PC-9 (cell line): ENCODE data around the gene CD4. TPM values are rescaled to one million over a fixed set of nuclear protein-coding genes. Genes with fewer than 3 reads are reported as not detected.

Experiments
- BruUV-seq: library from RNA; stranded (reverse); fragments of 400-500 nt; replicated peaks from 2 replicates; lab custom pipeline; 2021; lab: Mats Ljungman, UMichigan
- CTCF ChIA-PET: fragments of 300-600 bp; sonication (Branson Sonifier 250); formaldehyde crosslinking; loops from one replicate; lab custom pipeline; 2022; ENCODE audit warnings: antibody characterized with exemption; lab: Charles Lee
- POLR2A ChIA-PET: fragments of 300-600 bp; sonication (Branson Sonifier 250); formaldehyde crosslinking; loops from one replicate; lab custom pipeline; 2022; ENCODE audit warnings: antibody characterized with exemption; ENCODE audit not compliant: unreplicated experiment; lab: Charles Lee
- DNase-seq, 2 experiments: peaks; one replicate each; pipeline versions ENCODE4 v3.0.0 to v3.0.0-alpha.2; 2015 to 2022; ENCODE audit warnings: mixed read lengths in 1 of 2
- H2AFZ ChIP-seq: fragments of 200-600 bp; sonication (generic); 2 replicates; pipeline ENCODE4 v1.8.1; 2017; ENCODE audit warnings: antibody characterized with exemption
- H3F3A ChIP-seq: fragments of 200-600 bp; sonication (generic); 2 replicates; pipeline ENCODE4 v1.8.1; 2017; ENCODE audit warnings: antibody characterized with exemption, mild to moderate bottlenecking, low read depth; ENCODE audit not compliant: insufficient read depth
- H3K27ac ChIP-seq: fragments of 200-600 bp; sonication (generic); 2 replicates; pipeline ENCODE4 v1.6.1; 2016; ENCODE audit warnings: mixed run types
- H3K27me3 ChIP-seq: fragments of 200-600 bp; sonication (generic); 2 replicates; pipeline ENCODE4 v1.6.1; 2016; ENCODE audit warnings: low read depth, mixed run types; ENCODE audit not compliant: insufficient read depth
- H3K36me3 ChIP-seq: fragments of 200-600 bp; sonication (generic); 2 replicates; pipeline ENCODE4 v1.6.1; 2016; ENCODE audit warnings: low read depth, mixed run types
- H3K4me1 ChIP-seq: fragments of 200-600 bp; sonication (generic); replicated peaks from 2 replicates; pipeline ENCODE4 v1.6.1; 2016; ENCODE audit warnings: mixed run types; ENCODE audit not compliant: insufficient read depth
- H3K4me2 ChIP-seq: fragments of 200-600 bp; sonication (generic); 2 replicates; pipeline ENCODE4 v1.6.1; 2017; ENCODE audit warnings: mixed run types
- H3K4me3 ChIP-seq: fragments of 200-600 bp; sonication (generic); 2 replicates; pipeline ENCODE4 v1.6.1; 2016; ENCODE audit warnings: mixed run types
- H3K79me2 ChIP-seq: fragments of 200-600 bp; sonication (generic); 2 replicates; pipeline ENCODE4 v1.6.1; 2017; ENCODE audit warnings: low read depth, mixed run types
- H3K9me2 ChIP-seq: fragments of 200-600 bp; sonication (generic); 2 replicates; pipeline ENCODE4 v1.8.1; 2017; ENCODE audit warnings: mild to moderate bottlenecking; ENCODE audit not compliant: insufficient read depth
- H3K9me3 ChIP-seq: fragments of 200-600 bp; sonication (generic); 2 replicates; pipeline ENCODE4 v1.8.1; 2016; ENCODE audit warnings: low read depth; ENCODE audit not compliant: insufficient read depth
- H4K20me1 ChIP-seq: fragments of 200-600 bp; sonication (generic); 2 replicates; pipeline ENCODE4 v1.8.1; 2017; ENCODE audit not compliant: insufficient read depth
- EZH2 ChIP-seq: fragments of 200-600 bp; sonication (generic); IDR thresholded peaks from 2 replicates; pipeline ENCODE4 v1.8.0; 2017; ENCODE audit warnings: antibody characterized with exemption, low read depth
- intact Hi-C: fragments of 100-400 bp; cut with micrococcal nuclease; formaldehyde crosslinking; loops from one replicate; pipeline ENCODE4 v1.10.0; 2022; ENCODE audit not compliant: unreplicated experiment
- total RNA-seq: library from RNA; stranded (reverse); gene quantifications from 2 replicates; pipeline ENCODE4 v1.2.3, GENCODE V29; 2021
- TF ChIP-seq, protein P1 (sequence below): fragments of 200-600 bp; sonication (generic); conservative IDR thresholded peaks from 2 replicates; pipeline ENCODE4 v1.6.1; 2017; ENCODE audit warnings: mixed run types, antibody characterized with exemption, mild to moderate bottlenecking, moderate library complexity

The CD4 gene
- total RNA-seq, 1 experiment from 2014 or later = 1.0 TPM

DNA sequence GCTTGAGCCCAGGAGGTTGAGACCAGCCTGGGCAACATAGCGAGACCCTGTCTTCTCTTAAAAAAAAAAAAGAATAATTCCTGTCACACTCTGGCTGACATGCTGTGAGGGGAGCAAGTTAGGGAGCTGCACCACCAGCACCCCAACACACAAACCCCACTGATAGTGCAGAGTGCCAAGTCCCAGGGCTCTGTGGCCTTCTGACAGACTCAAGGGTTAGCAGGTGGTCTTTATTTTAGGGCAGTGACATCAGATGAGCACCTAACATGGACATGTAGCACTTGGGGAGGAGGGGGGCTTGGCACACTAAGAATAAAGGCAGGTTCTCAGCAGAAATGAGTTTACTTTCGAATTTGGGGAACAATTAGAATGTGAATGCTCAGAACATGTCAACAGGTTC is 69.5 kb downstream of the CD4 start:
- H4K20me1 ChIP-seq = 0 out of 2 replicates have a peak, but pooled peaks cover 3% of the 10 kb centered on the region
- CTCF ChIA-PET = no interaction called here
- no peak overlapping the region for H3K27ac ChIP-seq
- POLR2A ChIA-PET = no interaction called here
- H3K9me2 ChIP-seq = no peaks in the 10 kb centered on the region
- peaks cover 20% of the 10 kb centered on the region for H3K79me2 ChIP-seq
- TF ChIP-seq, protein P1, sequence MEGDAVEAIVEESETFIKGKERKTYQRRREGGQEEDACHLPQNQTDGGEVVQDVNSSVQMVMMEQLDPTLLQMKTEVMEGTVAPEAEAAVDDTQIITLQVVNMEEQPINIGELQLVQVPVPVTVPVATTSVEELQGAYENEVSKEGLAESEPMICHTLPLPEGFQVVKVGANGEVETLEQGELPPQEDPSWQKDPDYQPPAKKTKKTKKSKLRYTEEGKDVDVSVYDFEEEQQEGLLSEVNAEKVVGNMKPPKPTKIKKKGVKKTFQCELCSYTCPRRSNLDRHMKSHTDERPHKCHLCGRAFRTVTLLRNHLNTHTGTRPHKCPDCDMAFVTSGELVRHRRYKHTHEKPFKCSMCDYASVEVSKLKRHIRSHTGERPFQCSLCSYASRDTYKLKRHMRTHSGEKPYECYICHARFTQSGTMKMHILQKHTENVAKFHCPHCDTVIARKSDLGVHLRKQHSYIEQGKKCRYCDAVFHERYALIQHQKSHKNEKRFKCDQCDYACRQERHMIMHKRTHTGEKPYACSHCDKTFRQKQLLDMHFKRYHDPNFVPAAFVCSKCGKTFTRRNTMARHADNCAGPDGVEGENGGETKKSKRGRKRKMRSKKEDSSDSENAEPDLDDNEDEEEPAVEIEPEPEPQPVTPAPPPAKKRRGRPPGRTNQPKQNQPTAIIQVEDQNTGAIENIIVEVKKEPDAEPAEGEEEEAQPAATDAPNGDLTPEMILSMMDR = no peak
- no peak for TF ChIP-seq EZH2
- H3K9me3 ChIP-seq = no peaks in the 10 kb centered on the region
- peaks cover 39% of the 10 kb centered on the region for H3K36me3 ChIP-seq
- H3F3A ChIP-seq = no peaks in the 10 kb centered on the region; the same call in 1 of the 2 replicates
- H2AFZ ChIP-seq = no peak overlapping the region
- no TSS peak for BruUV-seq
- intact Hi-C loops = no loop called here
- no peak for DNase-seq
- H3K4me1 ChIP-seq = peaks cover 4% of the 10 kb centered on the region
- no peaks in the 10 kb centered on the region for H3K27me3 ChIP-seq
- H3K4me3 ChIP-seq = no peak overlapping the region
- H3K4me2 ChIP-seq = no peak overlapping the region

DNA sequence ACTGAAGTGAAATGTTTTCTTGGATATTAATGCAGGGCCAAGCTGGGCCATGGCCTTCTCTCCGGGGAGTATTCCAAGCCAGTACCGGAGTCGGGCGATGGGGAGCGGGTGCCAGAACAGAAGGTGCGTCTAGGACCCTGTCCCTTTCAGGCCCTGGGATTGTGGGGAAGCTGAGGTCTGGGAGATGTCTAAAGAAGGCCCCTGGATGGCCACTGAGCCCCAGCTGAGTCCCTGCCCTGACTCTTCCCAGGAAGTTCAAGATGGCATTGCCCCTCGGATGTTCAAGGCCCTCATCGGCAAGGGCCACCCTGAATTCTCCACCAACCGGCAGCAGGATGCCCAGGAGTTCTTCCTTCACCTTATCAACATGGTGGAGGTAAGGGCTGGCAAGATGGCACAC is 70.8 kb downstream of the CD4 start:
- Histone ChIP-seq H3K4me3 (no peak overlapping the region), H3F3A (peaks cover 6% of the 10 kb centered on the region; the same call in 1 of the 2 replicates), H3K9me3 (no peaks in the 10 kb centered on the region), H2AFZ (no peak overlapping the region), H3K27me3 (no peaks in the 10 kb centered on the region), H3K4me2 (no peak overlapping the region), H3K9me2 (no peaks in the 10 kb centered on the region), H3K79me2 (peaks cover 7% of the 10 kb centered on the region), H3K36me3 (peaks cover 41% of the 10 kb centered on the region), H4K20me1 (no peaks in the 10 kb centered on the region), H3K27ac (no peak overlapping the region), H3K4me1 (no peaks in the 10 kb centered on the region)
- CTCF ChIA-PET = no interaction called here
- no TSS peak for BruUV-seq
- DNase-seq = no peak
- intact Hi-C loops = no loop called here
- TF ChIP-seq, protein P1 = no peak
- TF ChIP-seq EZH2 = no peak
- POLR2A ChIA-PET = no interaction called here

DNA sequence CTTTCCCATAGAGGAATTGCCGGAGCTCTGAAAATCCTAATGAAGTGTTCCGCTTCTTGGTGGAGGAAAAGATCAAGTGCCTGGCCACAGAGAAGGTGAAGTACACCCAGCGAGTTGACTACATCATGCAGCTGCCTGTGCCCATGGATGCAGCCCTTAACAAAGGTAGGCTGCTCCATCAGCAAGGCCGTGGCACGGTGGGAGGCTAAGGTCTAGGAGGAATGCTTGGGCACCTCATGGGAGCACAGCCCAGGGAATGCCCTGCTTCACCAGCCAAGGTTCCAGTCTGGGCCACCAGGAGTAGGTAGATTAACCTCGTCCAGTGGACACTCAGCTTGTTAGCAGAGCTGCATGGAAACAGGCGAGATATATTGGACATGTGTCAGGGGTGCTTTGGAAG is 71.6 kb downstream of the CD4 start:
- no peak for TF ChIP-seq EZH2
- TF ChIP-seq, protein P1 = no peak
- Histone ChIP-seq H3K4me2 (no peak overlapping the region), H3F3A (peaks cover 15% of the 10 kb centered on the region; the same call in 1 of the 2 replicates), H3K27ac (no peak overlapping the region), H4K20me1 (no peaks in the 10 kb centered on the region), H3K4me3 (no peak overlapping the region), H3K27me3 (no peaks in the 10 kb centered on the region), H3K4me1 (no peaks in the 10 kb centered on the region), H3K36me3 (peaks cover 33% of the 10 kb centered on the region), H3K9me2 (no peaks in the 10 kb centered on the region), H3K79me2 (no peaks in the 10 kb centered on the region), H3K9me3 (no peaks in the 10 kb centered on the region), H2AFZ (no peak overlapping the region)
- ChIA-PET CTCF (no interaction called here), POLR2A (no interaction called here)
- DNase-seq = no peak
- intact Hi-C loops = no loop called here
- no TSS peak for BruUV-seq
